ACC112 (cell line): ENCODE measurements around the gene RFX2.

ENCODE experiments used
- H2AFZ ChIP-seq: fragments of 200-600 bp; sonication (generic); one replicate; pipeline ENCODE4 v1.6.0; 2017; ENCODE audit warnings: antibody characterized with exemption, low read length; ENCODE audit not compliant: unreplicated experiment
- H3K27ac ChIP-seq: fragments of 200-600 bp; sonication (generic); 2 replicates; pipeline ENCODE4 v1.5.1; 2014; ENCODE audit warnings: low read depth, mild to moderate bottlenecking, antibody characterized with exemption, low read length, moderate library complexity
- H3K27me3 ChIP-seq: fragments of 200-600 bp; sonication (generic); 2 replicates; pipeline ENCODE4 v1.6.1; 2014; ENCODE audit warnings: mild to moderate bottlenecking, antibody characterized with exemption, low read length, moderate library complexity, mixed read lengths; ENCODE audit not compliant: insufficient read depth
- H3K36me3 ChIP-seq: fragments of 200-600 bp; sonication (generic); 2 replicates; pipeline ENCODE4 v1.6.1; 2016; ENCODE audit warnings: mild to moderate bottlenecking, antibody characterized with exemption, low read length, moderate library complexity, mixed read lengths; ENCODE audit not compliant: insufficient read depth
- H3K4me1 ChIP-seq: fragments of 200-600 bp; sonication (generic); one replicate; pipeline ENCODE4 v1.6.1; 2016; ENCODE audit warnings: low read length, mixed read lengths; ENCODE audit not compliant: insufficient read depth, unreplicated experiment, control insufficient read depth
- H3K4me3 ChIP-seq: fragments of 200-600 bp; sonication (generic); 2 replicates; pipeline ENCODE4 v1.5.1; 2014; ENCODE audit warnings: mild to moderate bottlenecking, low read depth, low read length
- H3K79me2 ChIP-seq: fragments of 200-600 bp; sonication (generic); one replicate; pipeline ENCODE4 v1.6.0; 2016; ENCODE audit warnings: low read length; ENCODE audit not compliant: control insufficient read depth, unreplicated experiment, insufficient read depth

Gene RFX2

DNA sequence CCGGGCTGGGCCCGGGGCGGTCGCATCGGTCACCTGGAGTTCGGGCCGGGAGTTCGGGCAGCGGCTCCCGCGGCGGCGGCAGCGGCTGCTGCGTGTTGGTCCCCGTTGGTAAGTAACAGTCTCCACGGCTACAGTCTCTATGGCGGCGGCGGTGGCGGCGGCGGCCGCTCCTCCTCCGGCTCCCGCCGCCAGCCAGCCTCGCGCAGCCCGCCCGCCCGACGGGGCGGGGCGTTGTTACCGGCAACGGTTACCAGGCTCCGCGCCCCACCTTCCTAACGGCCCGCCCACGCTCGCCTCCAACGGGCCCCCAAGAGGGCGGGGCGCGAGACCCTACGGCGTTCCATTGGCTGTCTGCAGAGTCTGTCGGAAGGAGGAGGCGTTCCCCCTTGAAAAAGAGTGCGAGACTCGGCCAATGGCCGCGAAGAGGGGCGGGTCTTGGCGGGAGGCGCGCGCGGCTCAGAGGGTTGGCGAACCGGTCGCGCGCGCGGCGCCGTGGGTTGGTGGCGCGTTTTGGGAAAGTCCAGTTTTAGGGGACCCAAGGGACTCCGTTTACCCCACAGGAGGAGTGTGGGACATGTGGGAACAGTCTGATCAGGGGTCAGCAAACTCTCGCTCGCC lies at the start of gene RFX2:
Gene RFX2 (minus strand): TSS at position 141 of the 618 bp plus-strand sequence. CDS start 63,004 bp downstream, outside the sequence.
- H3K27me3 ChIP-seq: no peaks in the 10 kb centered on the region
- no peak within 1 kb of the TSS for H2AFZ ChIP-seq
- peak within 1 kb of the TSS; percentile 66 for H3K27ac ChIP-seq
- H3K4me3 ChIP-seq: peak within 1 kb of the TSS; percentile 91
- peaks cover 7% of the 10 kb centered on the region for H3K79me2 ChIP-seq
- H3K36me3 ChIP-seq: no peaks in the 10 kb centered on the region
- peaks cover 5% of the 10 kb centered on the region for H3K4me1 ChIP-seq

DNA sequence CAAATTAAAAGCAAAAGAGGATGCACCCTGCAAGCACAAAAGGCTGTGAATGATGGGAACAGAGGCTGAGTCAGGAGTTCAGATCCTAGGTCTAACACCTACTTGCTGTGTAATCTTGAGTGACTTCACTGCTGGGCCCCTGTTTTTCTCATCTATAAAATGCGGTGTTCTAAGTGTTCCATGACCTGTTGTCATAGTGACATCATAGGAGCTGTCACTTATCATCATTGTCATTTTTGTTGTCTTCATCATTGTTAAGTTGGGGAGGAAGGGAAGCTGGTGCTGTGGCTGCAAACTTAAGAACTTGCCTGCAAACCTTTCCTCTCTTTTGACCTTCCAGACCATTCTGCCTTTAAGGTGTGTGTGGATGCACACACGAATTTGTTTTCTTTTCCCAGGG lies 45.7 kb upstream of the RFX2 start:
- Histone ChIP-seq H3K36me3 (no peaks in the 10 kb centered on the region), H3K4me3 (no peak overlapping the region), H3K79me2 (no peaks in the 10 kb centered on the region), H3K27me3 (no peaks in the 10 kb centered on the region), H3K27ac (no peak overlapping the region), H2AFZ (no peak overlapping the region), H3K4me1 (no peaks in the 10 kb centered on the region)

GRCh38 chr19:6150289-6150688 lies 40.0 kb upstream of the RFX2 start:
- H3K79me2 ChIP-seq: no peaks in the 10 kb centered on the region
- H3K27me3 ChIP-seq: no peaks in the 10 kb centered on the region
- H2AFZ ChIP-seq: no peak overlapping the region
- H3K36me3 ChIP-seq: no peaks in the 10 kb centered on the region
- no peaks in the 10 kb centered on the region for H3K4me1 ChIP-seq
- no peak overlapping the region for H3K27ac ChIP-seq
- H3K4me3 ChIP-seq: no peak overlapping the region

DNA sequence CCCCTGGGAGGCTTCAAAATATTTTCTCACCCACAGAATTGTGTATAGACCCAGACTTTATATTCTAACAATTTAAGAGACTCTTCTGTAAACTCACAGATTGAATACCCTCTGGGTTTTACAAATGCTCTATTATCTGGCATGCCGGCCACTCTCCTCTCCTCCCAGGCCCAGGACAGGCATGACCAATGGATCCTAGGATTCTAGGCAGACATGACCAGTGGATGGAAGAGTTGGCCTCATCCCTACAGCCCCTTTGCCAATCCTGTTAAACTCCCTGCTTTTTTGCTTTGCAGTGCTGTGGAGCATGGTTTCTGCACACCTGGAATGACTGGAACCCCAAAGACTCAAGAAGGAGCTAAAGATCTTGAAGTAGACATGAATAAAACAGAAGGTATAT lies 30.9 kb upstream of the RFX2 start:
- Histone ChIP-seq H2AFZ (no peak overlapping the region), H3K4me3 (no peak overlapping the region), H3K27ac (no peak overlapping the region), H3K4me1 (no peaks in the 10 kb centered on the region), H3K27me3 (no peaks in the 10 kb centered on the region), H3K79me2 (no peaks in the 10 kb centered on the region), H3K36me3 (no peaks in the 10 kb centered on the region)

GRCh38 chr19:6138511-6138910 lies 28.2 kb upstream of the RFX2 start:
- H3K4me3 ChIP-seq: no peak overlapping the region
- H3K79me2 ChIP-seq: no peaks in the 10 kb centered on the region
- H2AFZ ChIP-seq: no peak overlapping the region
- no peak overlapping the region for H3K27ac ChIP-seq
- no peaks in the 10 kb centered on the region for H3K4me1 ChIP-seq
- H3K27me3 ChIP-seq: no peaks in the 10 kb centered on the region
- no peaks in the 10 kb centered on the region for H3K36me3 ChIP-seq

GRCh38 chr19:6138066-6138465 lies 27.8 kb upstream of the RFX2 start:
- H3K27ac ChIP-seq: no peak overlapping the region

GRCh38 chr19:6133231-6133630 lies 22.9 kb upstream of the RFX2 start:
- Histone ChIP-seq H3K27ac (no peak overlapping the region), H3K27me3 (no peaks in the 10 kb centered on the region), H3K4me3 (no peak overlapping the region), H2AFZ (no peak overlapping the region), H3K4me1 (no peaks in the 10 kb centered on the region), H3K36me3 (no peaks in the 10 kb centered on the region), H3K79me2 (no peaks in the 10 kb centered on the region)

More at GRCh38 chr19:6138066-6138465, 27.8 kb upstream of the RFX2 start:
- Histone ChIP-seq H3K36me3 (no peaks in the 10 kb centered on the region), H3K27me3 (no peaks in the 10 kb centered on the region), H3K4me3 (no peak overlapping the region), H3K4me1 (no peaks in the 10 kb centered on the region), H2AFZ (no peak overlapping the region), H3K79me2 (no peaks in the 10 kb centered on the region)

DNA sequence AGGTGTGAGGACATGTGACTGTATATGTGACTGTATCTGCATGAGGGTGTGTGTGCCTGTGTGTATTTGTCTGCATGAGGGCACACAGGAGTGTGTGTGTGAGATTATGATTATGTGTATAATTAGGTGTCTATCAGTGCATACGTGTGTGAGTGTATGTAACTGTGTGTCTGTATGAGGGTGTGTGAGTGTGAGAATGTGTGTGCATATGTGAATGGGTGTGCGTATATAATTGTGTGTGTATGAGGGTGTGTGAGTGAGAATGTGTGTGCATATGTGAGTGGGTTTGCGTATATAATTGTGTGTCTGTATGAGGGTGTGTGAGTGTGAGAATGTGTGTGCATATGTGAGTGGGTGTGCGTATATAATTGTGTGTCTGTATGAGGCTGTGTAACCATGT lies 22.2 kb upstream of the RFX2 start:
- H3K36me3 ChIP-seq: no peaks in the 10 kb centered on the region
- H3K4me1 ChIP-seq: no peaks in the 10 kb centered on the region
- H3K27ac ChIP-seq: no peak overlapping the region
- no peaks in the 10 kb centered on the region for H3K27me3 ChIP-seq
- H3K4me3 ChIP-seq: no peak overlapping the region
- no peaks in the 10 kb centered on the region for H3K79me2 ChIP-seq
- no peak overlapping the region for H2AFZ ChIP-seq

DNA sequence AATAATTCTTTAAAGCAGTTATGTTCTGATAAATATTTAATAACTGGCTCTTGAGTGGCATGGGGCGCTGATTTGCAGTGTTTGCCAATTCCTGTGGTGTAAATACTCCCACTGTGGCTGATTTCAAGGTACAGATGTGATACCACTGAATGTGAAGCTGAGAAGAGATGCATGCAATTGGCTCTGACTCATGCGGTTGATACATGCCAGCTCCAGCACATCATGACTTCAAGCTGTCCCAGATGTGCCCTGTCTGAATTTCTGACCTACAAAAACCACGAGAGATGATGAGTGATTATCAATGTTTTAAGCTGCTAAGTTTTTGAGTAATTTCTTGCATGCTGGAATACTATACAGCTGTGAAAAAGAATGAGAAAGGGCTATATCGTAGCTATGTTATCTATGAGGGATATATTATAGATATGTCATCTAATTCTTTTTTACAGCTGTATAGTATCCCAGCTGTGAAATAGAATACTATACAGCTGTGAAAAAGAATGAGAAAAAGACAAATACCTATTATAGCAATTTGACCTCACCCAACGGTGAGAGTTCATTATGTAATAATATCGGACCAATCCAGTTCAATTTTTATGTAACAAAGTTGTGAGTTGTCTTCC lies 17.5 kb upstream of the RFX2 start:
- H3K4me1 ChIP-seq: no peaks in the 10 kb centered on the region
- no peaks in the 10 kb centered on the region for H3K36me3 ChIP-seq

DNA sequence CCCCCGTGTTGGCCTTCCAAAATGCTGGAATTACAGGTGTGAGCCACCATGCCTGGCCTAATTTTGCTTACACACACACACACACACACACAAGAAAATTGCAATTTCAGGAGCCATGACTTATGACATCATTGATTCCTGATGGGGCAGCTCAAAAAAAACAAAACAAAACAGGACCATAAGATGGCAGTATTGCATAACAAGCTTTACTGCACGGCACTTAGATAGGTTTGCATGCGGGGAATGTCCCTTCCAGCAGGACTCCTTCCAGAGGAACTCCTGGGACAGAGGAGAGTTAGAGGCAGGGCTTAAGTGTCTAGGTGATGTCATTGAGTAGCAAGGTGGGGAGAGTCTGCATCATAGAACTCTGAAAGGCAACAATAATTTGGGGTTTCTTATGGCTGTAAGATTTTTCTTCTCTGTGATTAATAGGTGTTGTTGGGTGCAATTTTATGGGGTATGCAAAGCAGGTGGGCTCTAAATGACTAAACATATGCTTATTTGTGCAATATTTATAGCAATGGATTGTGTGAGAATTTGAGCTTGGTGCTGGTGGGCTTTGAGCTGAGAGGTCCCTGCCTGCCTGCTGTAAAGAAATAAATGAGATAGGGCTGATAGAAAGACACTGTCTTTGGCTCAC lies 16.2 kb upstream of the RFX2 start:
- H3K27ac ChIP-seq: no peak overlapping the region
- no peaks in the 10 kb centered on the region for H3K79me2 ChIP-seq
- no peak overlapping the region for H3K4me3 ChIP-seq
- no peaks in the 10 kb centered on the region for H3K36me3 ChIP-seq
- H3K27me3 ChIP-seq: no peaks in the 10 kb centered on the region
- H3K4me1 ChIP-seq: no peaks in the 10 kb centered on the region
- H2AFZ ChIP-seq: no peak overlapping the region

More for the DNA sequence above, 17.5 kb upstream of the RFX2 start:
- Histone ChIP-seq H3K27me3 (no peaks in the 10 kb centered on the region), H3K4me3 (no peak overlapping the region), H2AFZ (no peak overlapping the region), H3K27ac (no peak overlapping the region), H3K79me2 (no peaks in the 10 kb centered on the region)

GRCh38 chr19:6125571-6125989 lies 15.3 kb upstream of the RFX2 start:
- Histone ChIP-seq H3K27ac (no peak overlapping the region), H2AFZ (no peak overlapping the region), H3K4me3 (no peak overlapping the region), H3K27me3 (no peaks in the 10 kb centered on the region), H3K4me1 (no peaks in the 10 kb centered on the region), H3K36me3 (no peaks in the 10 kb centered on the region), H3K79me2 (no peaks in the 10 kb centered on the region)
